Upper lobe of right lung (tissue), 1 donor: Measurements from ENCODE around the gene ARHGAP42. TPM values are rescaled to one million over a fixed set of nuclear protein-coding genes. Genes with fewer than 3 reads are reported as not detected.

Experiments used
- ATAC-seq: fragments of 200-7000 bp; cut with Tn5 transposase; one replicate; pipeline ENCODE4 v1.9.1; 2020; ENCODE audit warnings: mild to moderate bottlenecking, moderate library complexity
- DNase-seq: peaks from one replicate; pipeline ENCODE4 v3.0.0-alpha.2; 2020
- H3K27ac ChIP-seq: fragments of 200-600 bp; one replicate; pipeline ENCODE4 v1.8.0; 2022
- H3K27me3 ChIP-seq: fragments of 200-600 bp; one replicate; pipeline ENCODE4 v1.8.0; 2022; ENCODE audit warnings: mild to moderate bottlenecking
- H3K36me3 ChIP-seq: fragments of 200-600 bp; one replicate; pipeline ENCODE4 v1.8.0; 2022
- H3K4me1 ChIP-seq: fragments of 200-600 bp; one replicate; pipeline ENCODE4 v1.8.0; 2022
- H3K4me3 ChIP-seq: fragments of 200-600 bp; one replicate; pipeline ENCODE4 v1.8.0; 2022; ENCODE audit warnings: mild to moderate bottlenecking
- H3K9me3 ChIP-seq: fragments of 200-600 bp; one replicate; pipeline ENCODE4 v1.8.0; 2022
- CTCF ChIP-seq: fragments of 200-600 bp; IDR thresholded peaks from one replicate; pipeline ENCODE4 v1.8.0; 2022; ENCODE audit warnings: antibody characterized with exemption
- intact Hi-C: fragments of 100-400 bp; cut with DNase I; formaldehyde crosslinking; loops from one replicate; pipeline ENCODE4 v1.11.0; 2022
- total RNA-seq: library from RNA; stranded (reverse); fragmentation: NEBNext Ultra II Directional; extraction: Animal tissue kit (Norgen Biotek cat#: 25700); gene quantifications from one replicate; pipeline ENCODE4 v1.2.1, GENCODE V29; 2021
- donor health status: DM: no; HTN: yes; CAD: no; lungs with severe emphysema.

The ARHGAP42 gene
- total RNA-seq, 1 donor from 2014 or later, result 19.8 TPM

- Histone ChIP-seq H3K4me1 (no peaks in the 10 kb centered on the region), H3K27ac (no peak overlapping the region), H3K36me3 (no peaks in the 10 kb centered on the region), H3K4me3 (no peak overlapping the region), H3K27me3 (no peaks in the 10 kb centered on the region), H3K9me3 (no peaks in the 10 kb centered on the region)
- ATAC-seq (no peak), DNase-seq (no peak)
- no peak for TF ChIP-seq CTCF
- intact Hi-C loops, result no loop called here
Observed at GRCh38 chr11:100756559-100756958, 69.5 kb downstream of the ARHGAP42 start.

GRCh38 chr11:100757646-100758045 is 70.6 kb downstream of the ARHGAP42 start:
- Histone ChIP-seq H3K36me3 (no peaks in the 10 kb centered on the region), H3K9me3 (no peaks in the 10 kb centered on the region), H3K4me3 (no peak overlapping the region), H3K27ac (no peak overlapping the region), H3K4me1 (no peaks in the 10 kb centered on the region), H3K27me3 (no peaks in the 10 kb centered on the region)
- no peak for TF ChIP-seq CTCF
- intact Hi-C loops, result no loop called here
- DNase-seq (no peak), ATAC-seq (no peak)

- TF ChIP-seq CTCF, result no peak
- no peak for ATAC-seq
- Histone ChIP-seq H3K9me3 (no peaks in the 10 kb centered on the region), H3K36me3 (no peaks in the 10 kb centered on the region), H3K27me3 (no peaks in the 10 kb centered on the region), H3K4me3 (no peak overlapping the region), H3K4me1 (no peaks in the 10 kb centered on the region), H3K27ac (no peak overlapping the region)
- intact Hi-C loops, result no loop called here
- no peak for DNase-seq
Observed at GRCh38 chr11:100759106-100759505, 72.0 kb downstream of the ARHGAP42 start.

GRCh38 chr11:100759856-100760255 is 72.8 kb downstream of the ARHGAP42 start:
- ATAC-seq (no peak), DNase-seq (no peak)
- TF ChIP-seq CTCF, result no peak
- Histone ChIP-seq H3K9me3 (no peaks in the 10 kb centered on the region), H3K4me1 (no peaks in the 10 kb centered on the region), H3K27ac (no peak overlapping the region), H3K4me3 (no peak overlapping the region), H3K36me3 (no peaks in the 10 kb centered on the region), H3K27me3 (no peaks in the 10 kb centered on the region)
- intact Hi-C loops, result no loop called here

GRCh38 chr11:100760744-100761143 is 73.7 kb downstream of the ARHGAP42 start:
- no peak for DNase-seq
- no peak overlapping the region for H3K27ac ChIP-seq
- no peak for ATAC-seq

More at GRCh38 chr11:100760744-100761143, 73.7 kb downstream of the ARHGAP42 start:
- TF ChIP-seq CTCF, result no peak
- no peaks in the 10 kb centered on the region for H3K27me3 ChIP-seq
- no peaks in the 10 kb centered on the region for H3K9me3 ChIP-seq
- no peaks in the 10 kb centered on the region for H3K4me1 ChIP-seq
- no peaks in the 10 kb centered on the region for H3K36me3 ChIP-seq
- intact Hi-C loops, result no loop called here
- no peak overlapping the region for H3K4me3 ChIP-seq
